Measurements from ENCODE around the gene RFC4. TPM values are rescaled to one million over a fixed set of nuclear protein-coding genes. Genes with fewer than 3 reads are reported as not detected.
"Not testable (repeated sequence)": the region's sequence is repeated elsewhere in the genome, so short reads cannot be mapped to it uniquely, and the experiment has no call there.

RFC4 gene
- total and polyA plus RNA-seq, 2 donors (not counting 3 experiments of a cell fraction or from before 2014, with no cell fraction given) = 6.2 to 33.7 TPM

DNA sequence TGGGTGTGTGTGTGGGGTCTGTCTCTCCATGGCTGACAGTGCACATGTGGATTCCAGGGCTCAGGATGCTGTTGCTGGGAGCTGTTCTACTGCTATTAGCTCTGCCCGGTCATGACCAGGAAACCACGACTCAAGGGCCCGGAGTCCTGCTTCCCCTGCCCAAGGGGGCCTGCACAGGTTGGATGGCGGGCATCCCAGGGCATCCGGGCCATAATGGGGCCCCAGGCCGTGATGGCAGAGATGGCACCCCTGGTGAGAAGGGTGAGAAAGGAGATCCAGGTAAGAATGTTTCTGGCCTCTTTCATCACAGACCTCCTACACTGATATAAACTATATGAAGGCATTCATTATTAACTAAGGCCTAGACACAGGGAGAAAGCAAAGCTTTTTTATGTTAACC lies 46.7 kb upstream of the RFC4 start:
- no TSS peak for BruUV-seq (replicated peaks)
- Histone ChIP-seq H3K27ac (ENCODE audit: insufficient read depth, low read depth, low read length) (no peak overlapping the region), H3K9me3 (replicated peaks; ENCODE audit: control insufficient read depth, insufficient read depth, low read length) (no peaks in the 10 kb centered on the region), H3K4me1 (ENCODE audit: control insufficient read depth, extremely low read depth, insufficient read depth, low read length) (no peaks in the 10 kb centered on the region), H3K4me3 (replicated peaks in 1 of 3; ENCODE audit: insufficient read depth in 1 of 3, low read depth in 1 of 3, low read length in 3 of 3) (no peak overlapping the region), H3K9ac (replicated peaks; ENCODE audit: extremely low read depth, insufficient read depth, low read length) (no peak overlapping the region), H3K27me3 (ENCODE audit: control insufficient read depth in 2 of 2, insufficient read depth in 2 of 2, low read length in 2 of 2) (no peaks in the 10 kb centered on the region), H3K9me1 (replicated peaks; ENCODE audit: control insufficient read depth, extremely low read depth, insufficient read depth, low read length) (no peaks in the 10 kb centered on the region), H2AFZ (ENCODE audit: low read depth, low read length) (no peak overlapping the region), H3K79me2 (ENCODE audit: control insufficient read depth, insufficient read depth, low read length) (no peaks in the 10 kb centered on the region), H4K20me1 (replicated peaks; ENCODE audit: control insufficient read depth, extremely low read depth, insufficient read depth, low read length) (no peaks in the 10 kb centered on the region), H3K36me3 (ENCODE audit: control insufficient read depth in 2 of 2, extremely low read depth in 1 of 2, insufficient read depth in 2 of 2, low read length in 2 of 2) (no peaks in the 10 kb centered on the region), H3K4me2 (ENCODE audit: insufficient read depth, low read length) (no peak overlapping the region)
- dilution Hi-C loops (cut with MboI; ENCODE audit: extremely low pct_ligation_motif_present, low sequenced_read_pairs) = no loop called here
- TF ChIP-seq MYC (IDR thresholded peaks at IDR 0.05; ENCODE audit: low read depth, low read length) (no peak), POLR2A (IDR thresholded peaks at IDR 0.05; ENCODE audit: low read depth, low read length) (no peak), POLR2AphosphoS5 (IDR thresholded peaks at IDR 0.05; ENCODE audit: insufficient read depth, low read depth, low read length) (no peak), GATA2 (IDR thresholded peaks at IDR 0.05; ENCODE audit: insufficient read depth, insufficient read length, low read depth, low read length) (no peak), JUN (IDR thresholded peaks at IDR 0.05; ENCODE audit: borderline replicate concordance, insufficient read depth, insufficient read length, low read depth) (no peak), EZH2 (IDR thresholded peaks at IDR 0.05; ENCODE audit: borderline replicate concordance, low read depth, low read length, severe bottlenecking) (no peak), FOS (IDR thresholded peaks at IDR 0.05; ENCODE audit: borderline replicate concordance, insufficient read depth, low read length) (no peak)
- TF ChIP-seq, protein P1, sequence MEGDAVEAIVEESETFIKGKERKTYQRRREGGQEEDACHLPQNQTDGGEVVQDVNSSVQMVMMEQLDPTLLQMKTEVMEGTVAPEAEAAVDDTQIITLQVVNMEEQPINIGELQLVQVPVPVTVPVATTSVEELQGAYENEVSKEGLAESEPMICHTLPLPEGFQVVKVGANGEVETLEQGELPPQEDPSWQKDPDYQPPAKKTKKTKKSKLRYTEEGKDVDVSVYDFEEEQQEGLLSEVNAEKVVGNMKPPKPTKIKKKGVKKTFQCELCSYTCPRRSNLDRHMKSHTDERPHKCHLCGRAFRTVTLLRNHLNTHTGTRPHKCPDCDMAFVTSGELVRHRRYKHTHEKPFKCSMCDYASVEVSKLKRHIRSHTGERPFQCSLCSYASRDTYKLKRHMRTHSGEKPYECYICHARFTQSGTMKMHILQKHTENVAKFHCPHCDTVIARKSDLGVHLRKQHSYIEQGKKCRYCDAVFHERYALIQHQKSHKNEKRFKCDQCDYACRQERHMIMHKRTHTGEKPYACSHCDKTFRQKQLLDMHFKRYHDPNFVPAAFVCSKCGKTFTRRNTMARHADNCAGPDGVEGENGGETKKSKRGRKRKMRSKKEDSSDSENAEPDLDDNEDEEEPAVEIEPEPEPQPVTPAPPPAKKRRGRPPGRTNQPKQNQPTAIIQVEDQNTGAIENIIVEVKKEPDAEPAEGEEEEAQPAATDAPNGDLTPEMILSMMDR (IDR thresholded peaks at IDR 0.05; ENCODE audit: extremely low read depth in 1 of 2, insufficient read depth in 1 of 2, low read depth in 1 of 2, low read length in 2 of 2) = no peak
- TF ChIP-seq, protein P2, sequence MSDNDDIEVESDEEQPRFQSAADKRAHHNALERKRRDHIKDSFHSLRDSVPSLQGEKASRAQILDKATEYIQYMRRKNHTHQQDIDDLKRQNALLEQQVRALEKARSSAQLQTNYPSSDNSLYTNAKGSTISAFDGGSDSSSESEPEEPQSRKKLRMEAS (IDR thresholded peaks at IDR 0.05; ENCODE audit: insufficient read depth, insufficient read length) = no peak
- CTCF ChIA-PET = interaction anchor here (0.6 to 3.3 kb wide), 5 partner anchors 78 to 312 kb away, joined by 3 to 16 read pairs (median 3); no protein-coding TSS in a partner anchor
- no peak for DNase-seq (ENCODE audit: low read depth, low spot score)
- POLR2A ChIA-PET = no interaction called here
- intact Hi-C loops (cut with micrococcal nuclease) = no loop called here
- FAIRE-seq = no peak

DNA sequence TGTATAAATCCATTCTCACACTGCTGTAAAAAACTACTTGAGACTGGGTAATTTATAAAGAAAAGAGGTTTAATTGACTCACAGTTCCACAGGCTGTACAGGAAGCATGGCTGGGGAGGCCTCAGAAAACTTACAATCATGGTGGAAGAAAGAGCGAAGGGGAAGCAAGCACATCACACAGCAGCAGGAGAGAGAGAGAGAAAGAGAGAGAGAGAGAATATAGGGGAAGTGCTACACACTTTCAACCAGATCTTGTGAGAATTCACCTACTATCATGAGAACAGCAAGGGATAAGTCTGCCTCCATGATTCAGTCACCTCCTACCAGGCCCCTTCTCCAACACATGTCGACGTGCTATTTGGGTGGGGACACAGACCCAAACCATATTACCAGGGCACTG lies 45.6 kb upstream of the RFC4 start:
- DNase-seq (ENCODE audit: low read depth, low spot score); FAIRE-seq; H3K9me1 ChIP-seq (replicated peaks; ENCODE audit: control insufficient read depth, extremely low read depth, insufficient read depth, low read length); H3K4me3 ChIP-seq (replicated peaks in 1 of 3; ENCODE audit: insufficient read depth in 1 of 3, low read depth in 1 of 3, low read length in 3 of 3); BruUV-seq (replicated peaks); intact Hi-C loops (cut with micrococcal nuclease); H2AFZ ChIP-seq (ENCODE audit: low read depth, low read length); H3K27ac ChIP-seq (ENCODE audit: insufficient read depth, low read depth, low read length); H3K4me2 ChIP-seq (ENCODE audit: insufficient read depth, low read length); H4K20me1 ChIP-seq (replicated peaks; ENCODE audit: control insufficient read depth, extremely low read depth, insufficient read depth, low read length); H3K79me2 ChIP-seq (ENCODE audit: control insufficient read depth, insufficient read depth, low read length); H3K9ac ChIP-seq (replicated peaks; ENCODE audit: extremely low read depth, insufficient read depth, low read length); H3K36me3 ChIP-seq (ENCODE audit: control insufficient read depth in 2 of 2, extremely low read depth in 1 of 2, insufficient read depth in 2 of 2, low read length in 2 of 2); H3K9me3 ChIP-seq (replicated peaks; ENCODE audit: control insufficient read depth, insufficient read depth, low read length); H3K4me1 ChIP-seq (ENCODE audit: control insufficient read depth, extremely low read depth, insufficient read depth, low read length); dilution Hi-C loops (cut with MboI; ENCODE audit: extremely low pct_ligation_motif_present, low sequenced_read_pairs); H3K27me3 ChIP-seq (ENCODE audit: control insufficient read depth in 2 of 2, insufficient read depth in 2 of 2, low read length in 2 of 2): not testable (repeated sequence)
- ChIA-PET POLR2A (interaction anchor here (0.9 kb wide), 1 partner anchor 79 kb away, joined by 3 read pairs; no protein-coding TSS in a partner anchor), CTCF (interaction anchor here (0.9 to 3.3 kb wide), 2 partner anchors 288 to 313 kb away, joined by 3 to 16 read pairs; partner anchors contain the start of gene RPL39L)

Measured in endothelial cell of umbilical vein (primary cell).